ENCODE data around the gene THBS4. TPM values are rescaled to one million over a fixed set of nuclear protein-coding genes. Genes with fewer than 3 reads are reported as not detected.
A peak's percentile ranks its signal among the peaks of the same experiment; 100 is the strongest.

Gene THBS4
- total and polyA plus RNA-seq, 10 of the 15 experiments (the other 5 are each of a cell fraction or from before 2014, with no cell fraction given) = 0.31 to 1.7 (median 0.75) TPM

GRCh38 chr5:79990205-79990597 is 44.9 kb upstream of the THBS4 start (continued):
- TF ChIP-seq, protein P1, sequence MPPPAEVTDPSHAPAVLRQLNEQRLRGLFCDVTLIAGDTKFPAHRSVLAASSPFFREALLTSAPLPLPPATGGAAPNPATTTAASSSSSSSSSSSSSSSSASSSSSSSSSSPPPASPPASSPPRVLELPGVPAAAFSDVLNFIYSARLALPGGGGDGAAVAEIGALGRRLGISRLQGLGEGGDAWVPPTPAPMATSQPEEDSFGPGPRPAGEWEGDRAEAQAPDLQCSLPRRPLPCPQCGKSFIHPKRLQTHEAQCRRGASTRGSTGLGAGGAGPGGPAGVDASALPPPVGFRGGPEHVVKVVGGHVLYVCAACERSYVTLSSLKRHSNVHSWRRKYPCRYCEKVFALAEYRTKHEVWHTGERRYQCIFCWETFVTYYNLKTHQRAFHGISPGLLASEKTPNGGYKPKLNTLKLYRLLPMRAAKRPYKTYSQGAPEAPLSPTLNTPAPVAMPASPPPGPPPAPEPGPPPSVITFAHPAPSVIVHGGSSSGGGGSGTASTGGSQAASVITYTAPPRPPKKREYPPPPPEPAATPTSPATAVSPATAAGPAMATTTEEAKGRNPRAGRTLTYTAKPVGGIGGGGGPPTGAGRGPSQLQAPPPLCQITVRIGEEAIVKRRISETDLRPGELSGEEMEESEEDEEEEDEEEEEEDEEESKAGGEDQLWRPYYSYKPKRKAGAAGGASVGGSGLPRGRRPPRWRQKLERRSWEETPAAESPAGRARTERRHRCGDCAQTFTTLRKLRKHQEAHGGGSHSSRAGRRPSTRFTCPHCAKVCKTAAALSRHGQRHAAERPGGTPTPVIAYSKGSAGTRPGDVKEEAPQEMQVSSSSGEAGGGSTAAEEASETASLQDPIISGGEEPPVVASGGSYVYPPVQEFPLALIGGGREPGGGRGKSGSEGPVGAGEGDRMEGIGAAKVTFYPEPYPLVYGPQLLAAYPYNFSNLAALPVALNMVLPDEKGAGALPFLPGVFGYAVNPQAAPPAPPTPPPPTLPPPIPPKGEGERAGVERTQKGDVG (CRISPR knock-in tag; IDR thresholded peaks at IDR 0.05) = no peak
- TF ChIP-seq YY1 (IDR thresholded peaks at IDR 0.05; ENCODE audit: low read depth, low read length) = no peak
- TF ChIP-seq, protein P2, sequence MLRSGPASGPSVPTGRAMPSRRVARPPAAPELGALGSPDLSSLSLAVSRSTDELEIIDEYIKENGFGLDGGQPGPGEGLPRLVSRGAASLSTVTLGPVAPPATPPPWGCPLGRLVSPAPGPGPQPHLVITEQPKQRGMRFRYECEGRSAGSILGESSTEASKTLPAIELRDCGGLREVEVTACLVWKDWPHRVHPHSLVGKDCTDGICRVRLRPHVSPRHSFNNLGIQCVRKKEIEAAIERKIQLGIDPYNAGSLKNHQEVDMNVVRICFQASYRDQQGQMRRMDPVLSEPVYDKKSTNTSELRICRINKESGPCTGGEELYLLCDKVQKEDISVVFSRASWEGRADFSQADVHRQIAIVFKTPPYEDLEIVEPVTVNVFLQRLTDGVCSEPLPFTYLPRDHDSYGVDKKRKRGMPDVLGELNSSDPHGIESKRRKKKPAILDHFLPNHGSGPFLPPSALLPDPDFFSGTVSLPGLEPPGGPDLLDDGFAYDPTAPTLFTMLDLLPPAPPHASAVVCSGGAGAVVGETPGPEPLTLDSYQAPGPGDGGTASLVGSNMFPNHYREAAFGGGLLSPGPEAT (IDR thresholded peaks at IDR 0.05; ENCODE audit: low read depth) = no peak
- TF ChIP-seq NFIC (IDR thresholded peaks at IDR 0.05; ENCODE audit: low read depth, low read length) = peak; percentile 74
- TF ChIP-seq RB1 (IDR thresholded peaks at IDR 0.05; ENCODE audit: borderline replicate concordance) = no peak
- TF ChIP-seq MEF2B (IDR thresholded peaks at IDR 0.05; ENCODE audit: partially characterized antibody, poor library complexity, severe bottlenecking) = no peak
- TF ChIP-seq ZBED1 (IDR thresholded peaks at IDR 0.05; ENCODE audit: borderline replicate concordance) = 0 out of 2 replicates have a peak, but pooled peaks have one; percentile 30
- no peak for TF ChIP-seq EP300 (IDR thresholded peaks at IDR 0.05; ENCODE audit: borderline replicate concordance in 1 of 2, control insufficient read depth in 1 of 2, low read depth in 2 of 2, low read length in 2 of 2)
- TF ChIP-seq, protein P3, sequence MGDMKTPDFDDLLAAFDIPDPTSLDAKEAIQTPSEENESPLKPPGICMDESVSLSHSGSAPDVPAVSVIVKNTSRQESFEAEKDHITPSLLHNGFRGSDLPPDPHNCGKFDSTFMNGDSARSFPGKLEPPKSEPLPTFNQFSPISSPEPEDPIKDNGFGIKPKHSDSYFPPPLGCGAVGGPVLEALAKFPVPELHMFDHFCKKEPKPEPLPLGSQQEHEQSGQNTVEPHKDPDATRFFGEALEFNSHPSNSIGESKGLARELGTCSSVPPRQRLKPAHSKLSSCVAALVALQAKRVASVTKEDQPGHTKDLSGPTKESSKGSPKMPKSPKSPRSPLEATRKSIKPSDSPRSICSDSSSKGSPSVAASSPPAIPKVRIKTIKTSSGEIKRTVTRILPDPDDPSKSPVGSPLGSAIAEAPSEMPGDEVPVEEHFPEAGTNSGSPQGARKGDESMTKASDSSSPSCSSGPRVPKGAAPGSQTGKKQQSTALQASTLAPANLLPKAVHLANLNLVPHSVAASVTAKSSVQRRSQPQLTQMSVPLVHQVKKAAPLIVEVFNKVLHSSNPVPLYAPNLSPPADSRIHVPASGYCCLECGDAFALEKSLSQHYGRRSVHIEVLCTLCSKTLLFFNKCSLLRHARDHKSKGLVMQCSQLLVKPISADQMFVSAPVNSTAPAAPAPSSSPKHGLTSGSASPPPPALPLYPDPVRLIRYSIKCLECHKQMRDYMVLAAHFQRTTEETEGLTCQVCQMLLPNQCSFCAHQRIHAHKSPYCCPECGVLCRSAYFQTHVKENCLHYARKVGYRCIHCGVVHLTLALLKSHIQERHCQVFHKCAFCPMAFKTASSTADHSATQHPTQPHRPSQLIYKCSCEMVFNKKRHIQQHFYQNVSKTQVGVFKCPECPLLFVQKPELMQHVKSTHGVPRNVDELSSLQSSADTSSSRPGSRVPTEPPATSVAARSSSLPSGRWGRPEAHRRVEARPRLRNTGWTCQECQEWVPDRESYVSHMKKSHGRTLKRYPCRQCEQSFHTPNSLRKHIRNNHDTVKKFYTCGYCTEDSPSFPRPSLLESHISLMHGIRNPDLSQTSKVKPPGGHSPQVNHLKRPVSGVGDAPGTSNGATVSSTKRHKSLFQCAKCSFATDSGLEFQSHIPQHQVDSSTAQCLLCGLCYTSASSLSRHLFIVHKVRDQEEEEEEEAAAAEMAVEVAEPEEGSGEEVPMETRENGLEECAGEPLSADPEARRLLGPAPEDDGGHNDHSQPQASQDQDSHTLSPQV (IDR thresholded peaks at IDR 0.05) = no peak
- no peak for TF ChIP-seq SREBF1 (IDR thresholded peaks at IDR 0.05; ENCODE audit: low read length)
- no peak for TF ChIP-seq HSF1 (IDR thresholded peaks at IDR 0.05; ENCODE audit: low read depth, low read length)
- no peak for TF ChIP-seq BCLAF1 (IDR thresholded peaks at IDR 0.05)
- TF ChIP-seq PML (IDR thresholded peaks at IDR 0.05; ENCODE audit: low read length) = peak; percentile 33; the same call in 1 of the 2 replicates
- TF ChIP-seq RAD21 (IDR thresholded peaks at IDR 0.05; ENCODE audit: insufficient read depth, low read depth, low read length) = no peak
- TF ChIP-seq EZH2 (IDR thresholded peaks at IDR 0.05; ENCODE audit: borderline replicate concordance, control insufficient read depth, low read depth, low read length) = no peak
- TF ChIP-seq KLF5 (IDR thresholded peaks at IDR 0.05; ENCODE audit: partially characterized antibody) = no peak

Measured in GM12878 (cell line).